ENCODE measurements around the gene VWA5B2. TPM values are rescaled to one million over a fixed set of nuclear protein-coding genes. Genes with fewer than 3 reads are reported as not detected.

The VWA5B2 gene
- total and polyA plus RNA-seq, 2 of the 4 experiments (the other 2 are of a cell fraction): not detected

- peak overlapping the region; percentile 41 for H2AFZ ChIP-seq (replicated peaks; ENCODE audit: low read length, poor library complexity)
- no peak overlapping the region for H3K23ac ChIP-seq (ENCODE audit: low read depth, low read length)
- H4K5ac ChIP-seq (ENCODE audit: low read depth, low read length): no peak overlapping the region
- peaks cover 2% of the 10 kb centered on the region; the same call in 1 of the 2 replicates for H3K4me1 ChIP-seq (ENCODE audit: control insufficient read depth, insufficient read depth, low read length)
- no peak overlapping the region for H2BK15ac ChIP-seq (ENCODE audit: low read depth, low read length)
- no peaks in the 10 kb centered on the region for H3K9me1 ChIP-seq (ENCODE audit: insufficient read depth, low read length)
- POLR2A ChIA-PET (ENCODE audit: unreplicated experiment): no interaction called here
- H3K79me1 ChIP-seq (ENCODE audit: low read depth in 1 of 2, low read length in 2 of 2): no peaks in the 10 kb centered on the region
- H3K56ac ChIP-seq (ENCODE audit: extremely low read depth, insufficient read depth, low read length): no peak overlapping the region
- CTCF ChIA-PET: interaction anchor here (1.7 kb wide), 1 partner anchor 10 kb away, joined by 5 read pairs; the partner anchor contains the start of gene EEF1AKMT4
- no peak overlapping the region for H2AK5ac ChIP-seq (ENCODE audit: low read depth, low read length)
- DNase-seq (no peak), ATAC-seq (ENCODE audit: low read depth) (peak; percentile 2; the same call in 1 of the 2 replicates)
- no peak overlapping the region for H4K91ac ChIP-seq (ENCODE audit: insufficient read depth, low read depth, low read length)
- no peak overlapping the region for H3K14ac ChIP-seq (replicated peaks; ENCODE audit: low read depth, low read length)
- BruUV-seq (replicated peaks): no TSS peak
- 0 out of 2 replicates have a peak, but pooled peaks cover 2% of the 10 kb centered on the region for H3K36me3 ChIP-seq (ENCODE audit: control insufficient read depth, insufficient read depth, low read length)
- H2BK5ac ChIP-seq (ENCODE audit: low read depth, low read length, poor library complexity, severe bottlenecking): no peak overlapping the region
- peaks cover 8% of the 10 kb centered on the region for H4K20me1 ChIP-seq (ENCODE audit: insufficient read depth, low read length)
- no peak overlapping the region for H3K4me2 ChIP-seq (ENCODE audit: low read depth, low read length)
- H3K9ac ChIP-seq (ENCODE audit: low read depth, low read length): no peak overlapping the region
- H3K9me3 ChIP-seq (ENCODE audit: control insufficient read depth, insufficient read depth, low read length): no peaks in the 10 kb centered on the region
- H3K27ac ChIP-seq (ENCODE audit: insufficient read depth, low read length): no peak overlapping the region
- H2BK20ac ChIP-seq (ENCODE audit: low read depth, low read length): no peak overlapping the region
- in situ Hi-C loops (cut with MboI; ENCODE audit: low sequenced_read_pairs) (loop anchor here (10.0 to 25.0 kb wide), 2 partner anchors 365 to 797 kb away; no protein-coding TSS in a partner anchor), dilution Hi-C loops (cut with HindIII; ENCODE audit: low sequenced_read_pairs, unreplicated experiment) (no loop called here), intact Hi-C loops (cut with micrococcal nuclease) (loop anchor here (10.0 kb wide), 1 partner anchor 245 kb away; the partner anchor contains the start of gene ABCC5)
- H4K8ac ChIP-seq (ENCODE audit: low read depth in 2 of 2, low read length in 2 of 2): no peak overlapping the region
- no peak overlapping the region for H3K4ac ChIP-seq (ENCODE audit: low read depth, low read length)
- 17% methylated on average over 2 of the region's 28 CpGs; no CpG with 5 or more reads in 1 of the 2 experiments for WGBS, 2 experiments (ENCODE audit: extremely low coverage in 2 of 2, insufficient read length in 1 of 2)
- no peak for TF ChIP-seq RCOR1 (IDR thresholded peaks at IDR 0.05; ENCODE audit: insufficient replicate concordance, low read length)
- no peak for TF ChIP-seq CHD1 (IDR thresholded peaks at IDR 0.05; ENCODE audit: low read depth, low read length)
- no peak for TF ChIP-seq MXI1 (IDR thresholded peaks at IDR 0.05; ENCODE audit: borderline replicate concordance, low read depth, low read length)
- no peak for TF ChIP-seq FOS (IDR thresholded peaks at IDR 0.05; ENCODE audit: low read depth, low read length)
- no peak for TF ChIP-seq RAD21 (IDR thresholded peaks at IDR 0.05; ENCODE audit: low read length)
- no peak for TF ChIP-seq NFE2L2 (IDR thresholded peaks at IDR 0.05; ENCODE audit: low read depth, low read length)
- no peak for TF ChIP-seq MAZ (IDR thresholded peaks at IDR 0.05; ENCODE audit: borderline replicate concordance, low read depth, low read length)
- TF ChIP-seq USF2 (IDR thresholded peaks at IDR 0.05; ENCODE audit: low read depth, low read length): no peak
- TF ChIP-seq RFX5 (IDR thresholded peaks at IDR 0.05; ENCODE audit: low read depth, low read length): no peak
- no peak for TF ChIP-seq SMC3 (IDR thresholded peaks at IDR 0.05; ENCODE audit: low read depth, low read length)
- no peak for TF ChIP-seq POLR2A (IDR thresholded peaks at IDR 0.05; ENCODE audit: low read depth, low read length)
- TF ChIP-seq BHLHE40 (IDR thresholded peaks at IDR 0.05; ENCODE audit: low read depth, low read length): no peak
- no peak for TF ChIP-seq MAFK (IDR thresholded peaks at IDR 0.05; ENCODE audit: low read depth, low read length)
- no peak for TF ChIP-seq CTCF (conservative IDR thresholded peaks at IDR 0.05; ENCODE audit: low read depth, low read length)
- TF ChIP-seq, protein P1, sequence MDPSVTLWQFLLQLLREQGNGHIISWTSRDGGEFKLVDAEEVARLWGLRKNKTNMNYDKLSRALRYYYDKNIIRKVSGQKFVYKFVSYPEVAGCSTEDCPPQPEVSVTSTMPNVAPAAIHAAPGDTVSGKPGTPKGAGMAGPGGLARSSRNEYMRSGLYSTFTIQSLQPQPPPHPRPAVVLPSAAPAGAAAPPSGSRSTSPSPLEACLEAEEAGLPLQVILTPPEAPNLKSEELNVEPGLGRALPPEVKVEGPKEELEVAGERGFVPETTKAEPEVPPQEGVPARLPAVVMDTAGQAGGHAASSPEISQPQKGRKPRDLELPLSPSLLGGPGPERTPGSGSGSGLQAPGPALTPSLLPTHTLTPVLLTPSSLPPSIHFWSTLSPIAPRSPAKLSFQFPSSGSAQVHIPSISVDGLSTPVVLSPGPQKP (IDR thresholded peaks at IDR 0.05; ENCODE audit: borderline replicate concordance, low read depth, low read length): no peak
- H3K27me3 ChIP-seq (ENCODE audit: control insufficient read depth, insufficient read depth, low read length): peaks cover 32% of the 10 kb centered on the region
- H2BK120ac ChIP-seq (ENCODE audit: low read depth, low read length): no peak overlapping the region
- H2AK9ac ChIP-seq (replicated peaks; ENCODE audit: low read depth, low read length, poor library complexity): no peak overlapping the region
- H3K18ac ChIP-seq (ENCODE audit: low read depth, low read length): no peak overlapping the region
- no peak overlapping the region for H3K4me3 ChIP-seq (ENCODE audit: insufficient read depth, low read depth, low read length)
These were observed 30.1 kb downstream of the VWA5B2 start for GRCh38 chr3:184259396-184259877.
